Liver (tissue), 3 donors: ENCODE results near the gene EP400.

Experiments used
- ATF3 ChIP-seq: IDR thresholded peaks from 2 replicates; pipeline ENCODE4 v1.6.1; 2016; ENCODE audit warnings: antibody characterized with exemption
- CTCF ChIP-seq: fragments of 150-350 bp; IDR thresholded peaks from 2 replicates; pipeline ENCODE4 v1.5.1; 2017; ENCODE audit warnings: improper control_type of control experiment, low read depth, low read length; ENCODE audit not compliant: missing input control
- EGR1 ChIP-seq, 2 donors: IDR thresholded peaks; 2 replicates each; pipeline ENCODE4 v1.6.1; 2016 to 2018; ENCODE audit warnings: antibody characterized with exemption in 2 of 2, low read depth in 2 of 2
- GABPA ChIP-seq, 2 donors: IDR thresholded peaks in 1 of 2; conservative IDR thresholded peaks in 1 of 2; 2 replicates each; pipeline ENCODE4 v1.6.1; 2016; ENCODE audit warnings: antibody characterized with exemption in 2 of 2, mild to moderate bottlenecking in 1 of 2, moderate library complexity in 1 of 2
- HNF4A ChIP-seq, 2 donors: conservative IDR thresholded peaks; 2 replicates each; pipeline ENCODE4 v1.6.1; 2016; ENCODE audit warnings: antibody characterized with exemption in 2 of 2, mild to moderate bottlenecking in 2 of 2
- JUND ChIP-seq, 2 donors: IDR thresholded peaks; 2 replicates each; pipeline ENCODE4 v1.6.1; 2016; ENCODE audit warnings: antibody characterized with exemption in 2 of 2
- RAD21 ChIP-seq, 2 donors: IDR thresholded peaks; 2 replicates each; pipeline ENCODE4 v1.6.1; 2016; ENCODE audit warnings: antibody characterized with exemption in 2 of 2, mild to moderate bottlenecking in 2 of 2
- SP1 ChIP-seq: IDR thresholded peaks from 2 replicates; pipeline ENCODE4 v1.6.1; 2018; ENCODE audit warnings: antibody characterized with exemption, mild to moderate bottlenecking
- TAF1 ChIP-seq: conservative IDR thresholded peaks from 2 replicates; pipeline ENCODE4 v1.6.1; 2016; ENCODE audit warnings: antibody characterized with exemption, mild to moderate bottlenecking
- YY1 ChIP-seq: IDR thresholded peaks from 2 replicates; pipeline ENCODE4 v1.6.1; 2016; ENCODE audit warnings: antibody characterized with exemption, mild to moderate bottlenecking
- TF ChIP-seq, protein P1 (sequence below): IDR thresholded peaks from 2 replicates; pipeline ENCODE4 v1.6.1; 2016; ENCODE audit warnings: antibody characterized with exemption
- TF ChIP-seq, protein P2 (sequence below): IDR thresholded peaks from 2 replicates; pipeline ENCODE4 v1.6.1; 2016; ENCODE audit warnings: antibody characterized with exemption
- TF ChIP-seq, protein P3 (sequence below): IDR thresholded peaks from 2 replicates; pipeline ENCODE4 v1.6.1; 2016; ENCODE audit warnings: antibody characterized with exemption, mild to moderate bottlenecking
- donor health status: healthy.
- donor health status: healthy.

- TF ChIP-seq, protein P1, sequence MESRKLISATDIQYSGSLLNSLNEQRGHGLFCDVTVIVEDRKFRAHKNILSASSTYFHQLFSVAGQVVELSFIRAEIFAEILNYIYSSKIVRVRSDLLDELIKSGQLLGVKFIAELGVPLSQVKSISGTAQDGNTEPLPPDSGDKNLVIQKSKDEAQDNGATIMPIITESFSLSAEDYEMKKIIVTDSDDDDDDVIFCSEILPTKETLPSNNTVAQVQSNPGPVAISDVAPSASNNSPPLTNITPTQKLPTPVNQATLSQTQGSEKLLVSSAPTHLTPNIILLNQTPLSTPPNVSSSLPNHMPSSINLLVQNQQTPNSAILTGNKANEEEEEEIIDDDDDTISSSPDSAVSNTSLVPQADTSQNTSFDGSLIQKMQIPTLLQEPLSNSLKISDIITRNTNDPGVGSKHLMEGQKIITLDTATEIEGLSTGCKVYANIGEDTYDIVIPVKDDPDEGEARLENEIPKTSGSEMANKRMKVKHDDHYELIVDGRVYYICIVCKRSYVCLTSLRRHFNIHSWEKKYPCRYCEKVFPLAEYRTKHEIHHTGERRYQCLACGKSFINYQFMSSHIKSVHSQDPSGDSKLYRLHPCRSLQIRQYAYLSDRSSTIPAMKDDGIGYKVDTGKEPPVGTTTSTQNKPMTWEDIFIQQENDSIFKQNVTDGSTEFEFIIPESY: no peak
- TF ChIP-seq CTCF (no peak), EGR1 (IDR thresholded peaks at IDR 0.05; ENCODE audit: low read depth in 2 of 2) (no peak), ATF3 (no peak), HNF4A (conservative IDR thresholded peaks at IDR 0.05) (no peak), YY1 (no peak), JUND (IDR thresholded peaks at IDR 0.05) (no peak), SP1 (no peak), GABPA (IDR thresholded peaks at IDR 0.05 in 1 of 2, conservative IDR thresholded peaks at IDR 0.05 in 1 of 2) (no peak), TAF1 (no peak), RAD21 (IDR thresholded peaks at IDR 0.05) (no peak)
- TF ChIP-seq, protein P2, sequence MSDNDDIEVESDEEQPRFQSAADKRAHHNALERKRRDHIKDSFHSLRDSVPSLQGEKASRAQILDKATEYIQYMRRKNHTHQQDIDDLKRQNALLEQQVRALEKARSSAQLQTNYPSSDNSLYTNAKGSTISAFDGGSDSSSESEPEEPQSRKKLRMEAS: no peak
- TF ChIP-seq, protein P3, sequence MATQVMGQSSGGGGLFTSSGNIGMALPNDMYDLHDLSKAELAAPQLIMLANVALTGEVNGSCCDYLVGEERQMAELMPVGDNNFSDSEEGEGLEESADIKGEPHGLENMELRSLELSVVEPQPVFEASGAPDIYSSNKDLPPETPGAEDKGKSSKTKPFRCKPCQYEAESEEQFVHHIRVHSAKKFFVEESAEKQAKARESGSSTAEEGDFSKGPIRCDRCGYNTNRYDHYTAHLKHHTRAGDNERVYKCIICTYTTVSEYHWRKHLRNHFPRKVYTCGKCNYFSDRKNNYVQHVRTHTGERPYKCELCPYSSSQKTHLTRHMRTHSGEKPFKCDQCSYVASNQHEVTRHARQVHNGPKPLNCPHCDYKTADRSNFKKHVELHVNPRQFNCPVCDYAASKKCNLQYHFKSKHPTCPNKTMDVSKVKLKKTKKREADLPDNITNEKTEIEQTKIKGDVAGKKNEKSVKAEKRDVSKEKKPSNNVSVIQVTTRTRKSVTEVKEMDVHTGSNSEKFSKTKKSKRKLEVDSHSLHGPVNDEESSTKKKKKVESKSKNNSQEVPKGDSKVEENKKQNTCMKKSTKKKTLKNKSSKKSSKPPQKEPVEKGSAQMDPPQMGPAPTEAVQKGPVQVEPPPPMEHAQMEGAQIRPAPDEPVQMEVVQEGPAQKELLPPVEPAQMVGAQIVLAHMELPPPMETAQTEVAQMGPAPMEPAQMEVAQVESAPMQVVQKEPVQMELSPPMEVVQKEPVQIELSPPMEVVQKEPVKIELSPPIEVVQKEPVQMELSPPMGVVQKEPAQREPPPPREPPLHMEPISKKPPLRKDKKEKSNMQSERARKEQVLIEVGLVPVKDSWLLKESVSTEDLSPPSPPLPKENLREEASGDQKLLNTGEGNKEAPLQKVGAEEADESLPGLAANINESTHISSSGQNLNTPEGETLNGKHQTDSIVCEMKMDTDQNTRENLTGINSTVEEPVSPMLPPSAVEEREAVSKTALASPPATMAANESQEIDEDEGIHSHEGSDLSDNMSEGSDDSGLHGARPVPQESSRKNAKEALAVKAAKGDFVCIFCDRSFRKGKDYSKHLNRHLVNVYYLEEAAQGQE: no peak
Measured at GRCh38 chr12:132109741-132110140, 160.0 kb downstream of the EP400 start.
